ENCODE results near the gene DCDC2. TPM values are rescaled to one million over a fixed set of nuclear protein-coding genes. Genes with fewer than 3 reads are reported as not detected.

DCDC2 gene
- total and polyA plus RNA-seq, 2 donors (not counting 1 experiment from before 2014, with no cell fraction given) = not detected

DNA sequence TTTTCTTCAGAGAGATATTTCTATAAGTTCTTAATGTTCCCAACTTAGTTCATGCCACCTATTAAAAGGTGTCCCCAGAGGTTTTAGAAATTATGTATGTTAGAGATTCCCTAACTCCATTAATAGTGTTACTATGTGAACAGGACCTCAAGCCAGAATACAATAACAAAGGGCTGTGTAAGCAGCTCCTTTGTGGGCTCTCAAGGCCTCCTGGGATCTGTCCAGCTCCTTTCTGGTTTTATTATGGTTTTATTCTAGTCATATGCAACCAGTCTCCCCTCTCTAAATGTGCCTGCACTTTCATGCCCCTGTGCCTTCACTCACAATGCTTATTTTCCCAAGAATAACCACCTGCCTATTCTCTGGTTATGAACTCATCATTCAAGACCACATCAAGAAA lies 209.2 kb downstream of the DCDC2 start:
- intact Hi-C loops (cut with micrococcal nuclease) = no loop called here
- Mint-ChIP-seq H3K27me3 (peaks cover 9% of the 10 kb centered on the region), H3K4me1 (no peaks in the 10 kb centered on the region), H3K27ac (no peak overlapping the region), H3K9me3 (ENCODE audit: insufficient read depth) (peaks cover 2% of the 10 kb centered on the region), H3K4me3 (no peak overlapping the region)
- TF ChIP-seq, protein P1, sequence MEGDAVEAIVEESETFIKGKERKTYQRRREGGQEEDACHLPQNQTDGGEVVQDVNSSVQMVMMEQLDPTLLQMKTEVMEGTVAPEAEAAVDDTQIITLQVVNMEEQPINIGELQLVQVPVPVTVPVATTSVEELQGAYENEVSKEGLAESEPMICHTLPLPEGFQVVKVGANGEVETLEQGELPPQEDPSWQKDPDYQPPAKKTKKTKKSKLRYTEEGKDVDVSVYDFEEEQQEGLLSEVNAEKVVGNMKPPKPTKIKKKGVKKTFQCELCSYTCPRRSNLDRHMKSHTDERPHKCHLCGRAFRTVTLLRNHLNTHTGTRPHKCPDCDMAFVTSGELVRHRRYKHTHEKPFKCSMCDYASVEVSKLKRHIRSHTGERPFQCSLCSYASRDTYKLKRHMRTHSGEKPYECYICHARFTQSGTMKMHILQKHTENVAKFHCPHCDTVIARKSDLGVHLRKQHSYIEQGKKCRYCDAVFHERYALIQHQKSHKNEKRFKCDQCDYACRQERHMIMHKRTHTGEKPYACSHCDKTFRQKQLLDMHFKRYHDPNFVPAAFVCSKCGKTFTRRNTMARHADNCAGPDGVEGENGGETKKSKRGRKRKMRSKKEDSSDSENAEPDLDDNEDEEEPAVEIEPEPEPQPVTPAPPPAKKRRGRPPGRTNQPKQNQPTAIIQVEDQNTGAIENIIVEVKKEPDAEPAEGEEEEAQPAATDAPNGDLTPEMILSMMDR (IDR thresholded peaks at IDR 0.05) = no peak
- TF ChIP-seq EZH2 (IDR thresholded peaks at IDR 0.05; ENCODE audit: borderline replicate concordance, insufficient read depth, low read depth, low read length, poor library complexity, severe bottlenecking) = no peak
- ChIA-PET CTCF (no interaction called here), POLR2A (no interaction called here)
- no peaks in the 10 kb centered on the region for H3K79me2 ChIP-seq (ENCODE audit: control insufficient read depth, insufficient read depth, low read length)
- H3K36me3 ChIP-seq (replicated peaks in 1 of 2; ENCODE audit: control extremely low read depth in 1 of 2, control insufficient read depth in 1 of 2, extremely low read depth in 1 of 2, insufficient read depth in 2 of 2, low read length in 1 of 2) = no peaks in the 10 kb centered on the region
- ATAC-seq (ENCODE audit: low read depth) (no peak), DNase-seq (no peak)
- no peaks in the 10 kb centered on the region for H4K20me1 ChIP-seq (ENCODE audit: control insufficient read depth, insufficient read depth, low read length, poor library complexity, severe bottlenecking)
- peaks cover 0 to 3% (median 1%) of the 10 kb centered on the region in 4 experiments for H3K27me3 ChIP-seq (replicated peaks in 1 of 4; ENCODE audit: control extremely low read depth in 1 of 4, control insufficient read depth in 3 of 4, insufficient read depth in 4 of 4, low read length in 3 of 4)
- no peak overlapping the region for H2AFZ ChIP-seq (ENCODE audit: insufficient read depth, low read depth, low read length, poor library complexity, severe bottlenecking)
- H3K9me3 ChIP-seq (ENCODE audit: control extremely low read depth in 1 of 3, control insufficient read depth in 2 of 3, insufficient read depth in 1 of 3, low read length in 2 of 3) = peaks cover 0 to 4% (median 0%) of the 10 kb centered on the region in 3 donors
- H3K9ac ChIP-seq (ENCODE audit: low read length) = no peak overlapping the region
- H3K4me2 ChIP-seq (replicated peaks; ENCODE audit: low read depth, low read length, poor library complexity, severe bottlenecking) = no peak overlapping the region
- H3K4me1 ChIP-seq (ENCODE audit: control insufficient read depth in 2 of 2, insufficient read depth in 2 of 2, low read length in 2 of 2) = no peaks in the 10 kb centered on the region
- no peak overlapping the region for H3K4me3 ChIP-seq (ENCODE audit: control extremely low read depth in 1 of 5, extremely low read depth in 1 of 5, insufficient read depth in 1 of 5, low read depth in 2 of 5, low read length in 4 of 5)
- no peak overlapping the region for H3K27ac ChIP-seq (ENCODE audit: low read length in 2 of 2)

DNA sequence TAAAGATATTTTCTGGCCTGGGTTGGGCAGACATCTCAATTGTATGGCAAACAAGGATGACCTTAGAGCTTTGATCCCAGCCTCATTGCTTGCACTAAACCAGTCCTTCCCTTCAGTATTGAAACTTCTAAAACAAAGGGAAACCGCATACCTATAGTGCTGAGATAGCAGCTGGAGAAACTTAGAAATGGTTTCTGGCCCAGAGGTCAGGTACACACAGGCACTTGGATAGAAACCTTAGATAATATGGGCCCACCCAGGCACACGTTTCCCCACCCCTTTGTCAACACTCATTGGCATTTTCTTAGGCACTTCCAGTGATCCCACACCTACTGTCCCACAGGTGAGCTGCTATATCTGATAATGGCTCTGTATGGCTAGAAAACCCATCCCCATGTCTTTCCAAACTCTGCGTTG lies 209.7 kb downstream of the DCDC2 start:
- WGBS (ENCODE audit: insufficient coverage) = 100% methylated on average over 1 of the region's 3 CpGs
- H3K4me3 Mint-ChIP-seq = no peak overlapping the region
- intact Hi-C loops (cut with micrococcal nuclease) = no loop called here
- TF ChIP-seq, protein P1 (IDR thresholded peaks at IDR 0.05) = no peak
- no peak for TF ChIP-seq EZH2 (IDR thresholded peaks at IDR 0.05; ENCODE audit: borderline replicate concordance, insufficient read depth, low read depth, low read length, poor library complexity, severe bottlenecking)
- Histone ChIP-seq H3K79me2 (ENCODE audit: control insufficient read depth, insufficient read depth, low read length) (no peaks in the 10 kb centered on the region), H4K20me1 (ENCODE audit: control insufficient read depth, insufficient read depth, low read length, poor library complexity, severe bottlenecking) (no peaks in the 10 kb centered on the region), H3K27ac (ENCODE audit: low read length in 2 of 2) (no peak overlapping the region), H2AFZ (ENCODE audit: insufficient read depth, low read depth, low read length, poor library complexity, severe bottlenecking) (no peak overlapping the region), H3K9ac (ENCODE audit: low read length) (no peak overlapping the region), H3K27me3 (replicated peaks in 1 of 4; ENCODE audit: control extremely low read depth in 1 of 4, control insufficient read depth in 3 of 4, insufficient read depth in 4 of 4, low read length in 3 of 4) (peaks cover 0 to 3% (median 1%) of the 10 kb centered on the region in 4 experiments), H3K4me1 (ENCODE audit: control insufficient read depth in 2 of 2, insufficient read depth in 2 of 2, low read length in 2 of 2) (no peaks in the 10 kb centered on the region), H3K36me3 (replicated peaks in 1 of 2; ENCODE audit: control extremely low read depth in 1 of 2, control insufficient read depth in 1 of 2, extremely low read depth in 1 of 2, insufficient read depth in 2 of 2, low read length in 1 of 2) (no peaks in the 10 kb centered on the region), H3K4me2 (replicated peaks; ENCODE audit: low read depth, low read length, poor library complexity, severe bottlenecking) (no peak overlapping the region), H3K4me3 (ENCODE audit: control extremely low read depth in 1 of 5, extremely low read depth in 1 of 5, insufficient read depth in 1 of 5, low read depth in 2 of 5, low read length in 4 of 5) (no peak overlapping the region), H3K9me3 (ENCODE audit: control extremely low read depth in 1 of 3, control insufficient read depth in 2 of 3, insufficient read depth in 1 of 3, low read length in 2 of 3) (peaks cover 0 to 4% (median 0%) of the 10 kb centered on the region in 3 donors)
- no peaks in the 10 kb centered on the region for H3K4me1 Mint-ChIP-seq
- POLR2A ChIA-PET = no interaction called here
- H3K9me3 Mint-ChIP-seq (ENCODE audit: insufficient read depth) = peaks cover 2% of the 10 kb centered on the region
- H3K27ac Mint-ChIP-seq = no peak overlapping the region
- H3K27me3 Mint-ChIP-seq = peaks cover 9% of the 10 kb centered on the region
- DNase-seq (no peak), ATAC-seq (ENCODE audit: low read depth) (no peak)
- CTCF ChIA-PET = no interaction called here
